GM23338 (cell line): ENCODE data around the gene SH3TC1. TPM values are rescaled to one million over a fixed set of nuclear protein-coding genes. Genes with fewer than 3 reads are reported as not detected.

Experiments used
- ATAC-seq: fragments of 200-7000 bp; cut with Tn5 transposase; 3 replicates; pipeline ENCODE4 v1.9.1; 2020
- DNase-seq: peaks from one replicate; pipeline ENCODE4 v3.0.0-alpha.2; 2015; ENCODE audit warnings: low spot score
- H2AFZ ChIP-seq: fragments of 200-600 bp; sonication (generic); 2 replicates; pipeline ENCODE4 v1.8.0; 2016; ENCODE audit warnings: antibody characterized with exemption, mild to moderate bottlenecking, moderate library complexity
- H3F3A ChIP-seq: fragments of 200-600 bp; sonication (generic); replicated peaks from 2 replicates; pipeline ENCODE4 v1.8.0; 2017; ENCODE audit warnings: antibody characterized with exemption, mixed run types, low read depth
- H3K27ac ChIP-seq: fragments of 200-600 bp; sonication (generic); 2 replicates; pipeline ENCODE4 v1.6.1; 2016; ENCODE audit warnings: low read depth
- H3K27me3 ChIP-seq: fragments of 200-600 bp; sonication (generic); 2 replicates; pipeline ENCODE4 v1.8.0; 2016; ENCODE audit warnings: mild to moderate bottlenecking, mixed run types, moderate library complexity; ENCODE audit not compliant: insufficient read depth
- H3K36me3 ChIP-seq: fragments of 200-600 bp; sonication (generic); 2 replicates; pipeline ENCODE4 v1.8.0; 2016; ENCODE audit warnings: mild to moderate bottlenecking; ENCODE audit not compliant: insufficient read depth
- H3K4me1 ChIP-seq: fragments of 200-600 bp; sonication (generic); 2 replicates; pipeline ENCODE4 v1.8.0; 2016; ENCODE audit warnings: mild to moderate bottlenecking, moderate library complexity; ENCODE audit not compliant: insufficient read depth
- H3K4me2 ChIP-seq: fragments of 200-600 bp; sonication (generic); 2 replicates; pipeline ENCODE4 v1.7.1; 2017; ENCODE audit warnings: mixed run types
- H3K4me3 ChIP-seq: fragments of 200-600 bp; sonication (generic); 2 replicates; pipeline ENCODE4 v1.6.1; 2016; ENCODE audit warnings: mixed run types
- H3K79me2 ChIP-seq: fragments of 200-600 bp; sonication (generic); replicated peaks from 2 replicates; pipeline ENCODE4 v1.8.0; 2017; ENCODE audit warnings: mild to moderate bottlenecking; ENCODE audit not compliant: insufficient read depth
- H3K9me2 ChIP-seq: fragments of 200-600 bp; sonication (generic); 2 replicates; pipeline ENCODE4 v1.8.0; 2017; ENCODE audit not compliant: insufficient read depth
- H4K20me1 ChIP-seq: fragments of 200-600 bp; sonication (generic); replicated peaks from 2 replicates; pipeline ENCODE4 v1.8.0; 2017; ENCODE audit warnings: mild to moderate bottlenecking; ENCODE audit not compliant: insufficient read depth
- H3K27ac Mint-ChIP-seq: 2 replicates; pipeline ENCODE4 v1.8.0; 2020; ENCODE audit warnings: inconsistent platforms, mild to moderate bottlenecking, moderate library complexity, mixed read lengths
- H3K27me3 Mint-ChIP-seq: 3 replicates; pipeline ENCODE4 v1.8.0; 2022; ENCODE audit warnings: low read depth, mild to moderate bottlenecking, moderate library complexity, mixed read lengths, inconsistent platforms; ENCODE audit not compliant: insufficient read depth, poor library complexity
- H3K36me3 Mint-ChIP-seq: 3 replicates; pipeline ENCODE4 v1.8.0; 2021; ENCODE audit warnings: low read depth, mild to moderate bottlenecking, inconsistent platforms, moderate library complexity, mixed read lengths
- H3K4me1 Mint-ChIP-seq: 3 replicates; pipeline ENCODE4 v1.8.0; 2020; ENCODE audit warnings: mild to moderate bottlenecking, inconsistent platforms, mixed read lengths
- H3K4me3 Mint-ChIP-seq: 3 replicates; pipeline ENCODE4 v1.8.0; 2021; ENCODE audit warnings: moderate library complexity, mild to moderate bottlenecking, inconsistent platforms, mixed read lengths
- H3K9me3 Mint-ChIP-seq: 3 replicates; pipeline ENCODE4 v1.8.0; 2020; ENCODE audit warnings: moderate library complexity, mild to moderate bottlenecking, inconsistent platforms, mixed read lengths
- CREB1 ChIP-seq: fragments of 250-450 bp; sonication (Bioruptor Pico); IDR thresholded peaks from 2 replicates; pipeline ENCODE4 v1.5.0; 2020; ENCODE audit warnings: low read depth, mild to moderate bottlenecking, moderate library complexity
- EZH2phosphoT487 ChIP-seq: fragments of 200-600 bp; sonication (generic); IDR thresholded peaks from one replicate; pipeline ENCODE4 v1.8.1; 2018; ENCODE audit warnings: antibody characterized with exemption; ENCODE audit not compliant: unreplicated experiment
- JUNB ChIP-seq: IDR thresholded peaks from one replicate; pipeline ENCODE4 v1.6.1; 2016; ENCODE audit warnings: antibody characterized with exemption; ENCODE audit not compliant: unreplicated experiment
- NANOG ChIP-seq: IDR thresholded peaks from 2 replicates; pipeline ENCODE4 v1.6.1; 2016; ENCODE audit warnings: antibody characterized with exemption, borderline replicate concordance
- REST ChIP-seq: IDR thresholded peaks from one replicate; pipeline ENCODE4 v1.6.1; 2018; ENCODE audit warnings: antibody characterized with exemption; ENCODE audit not compliant: unreplicated experiment
- STAT1 ChIP-seq: IDR thresholded peaks from one replicate; pipeline ENCODE4 v1.6.1; 2016; ENCODE audit warnings: antibody characterized with exemption; ENCODE audit not compliant: unreplicated experiment
- ZNF114 ChIP-seq: fragments of 250-450 bp; sonication (Bioruptor Pico); IDR thresholded peaks from 2 replicates; pipeline ENCODE4 v1.5.0; 2020; ENCODE audit warnings: mild to moderate bottlenecking, moderate library complexity
- polyA plus RNA-seq: library from polyadenylated mRNA; unstranded; fragments of >200 nt; fragmentation: Nextera tagmentation; extraction: Ambion mirVana; gene quantifications from 2 replicates; pipeline ENCODE4 v1.2.1, GENCODE V29; 2016
- total RNA-seq: library from RNA; depleted of rRNA; stranded (reverse); fragments of >200 nt; shearing (Covaris generic); gene quantifications from 2 replicates; pipeline ENCODE4 v1.2.3, GENCODE V29; 2014
- TF ChIP-seq, protein P1 (sequence below): IDR thresholded peaks from 2 replicates; pipeline ENCODE4 v1.6.1; 2016; ENCODE audit warnings: antibody characterized with exemption
- TF ChIP-seq, protein P2 (sequence below): fragments of 250-450 bp; sonication (Bioruptor Pico); IDR thresholded peaks from 2 replicates; pipeline ENCODE4 v1.5.0; 2020; ENCODE audit warnings: mild to moderate bottlenecking, moderate library complexity
- TF ChIP-seq, protein P3 (sequence below), 2 experiments: fragments of 200-600 bp in 1 of 2; sonication (generic) in 1 of 2; conservative IDR thresholded peaks; 2 replicates each; pipeline versions ENCODE4 v1.5.1 to v1.6.1; 2016 to 2017; ENCODE audit warnings: antibody characterized with exemption in 2 of 2, low read depth in 2 of 2, mild to moderate bottlenecking in 2 of 2, moderate library complexity in 1 of 2

The SH3TC1 gene
- total and polyA plus RNA-seq, 2 experiments from 2014 or later = 0.07 TPM; not detected in 1

GRCh38 chr4:8195431-8195830 lies 3.7 kb upstream of the SH3TC1 start:
- DNase-seq = no peak
- Histone ChIP-seq H3K4me1 (no peaks in the 10 kb centered on the region), H3K36me3 (no peaks in the 10 kb centered on the region), H4K20me1 (no peaks in the 10 kb centered on the region), H3K4me2 (no peak overlapping the region), H3F3A (no peaks in the 10 kb centered on the region), H3K4me3 (no peak overlapping the region), H3K27ac (no peak overlapping the region), H3K27me3 (no peaks in the 10 kb centered on the region), H3K79me2 (no peaks in the 10 kb centered on the region), H3K9me2 (no peaks in the 10 kb centered on the region), H2AFZ (no peak overlapping the region)
- TF ChIP-seq JUNB (no peak), EZH2phosphoT487 (no peak), CREB1 (CRISPR knock-in tag) (no peak), ZNF114 (CRISPR knock-in tag) (no peak), STAT1 (no peak), NANOG (no peak), REST (no peak)
- TF ChIP-seq, protein P1, sequence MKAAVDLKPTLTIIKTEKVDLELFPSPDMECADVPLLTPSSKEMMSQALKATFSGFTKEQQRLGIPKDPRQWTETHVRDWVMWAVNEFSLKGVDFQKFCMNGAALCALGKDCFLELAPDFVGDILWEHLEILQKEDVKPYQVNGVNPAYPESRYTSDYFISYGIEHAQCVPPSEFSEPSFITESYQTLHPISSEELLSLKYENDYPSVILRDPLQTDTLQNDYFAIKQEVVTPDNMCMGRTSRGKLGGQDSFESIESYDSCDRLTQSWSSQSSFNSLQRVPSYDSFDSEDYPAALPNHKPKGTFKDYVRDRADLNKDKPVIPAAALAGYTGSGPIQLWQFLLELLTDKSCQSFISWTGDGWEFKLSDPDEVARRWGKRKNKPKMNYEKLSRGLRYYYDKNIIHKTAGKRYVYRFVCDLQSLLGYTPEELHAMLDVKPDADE = no peak
- TF ChIP-seq, protein P2, sequence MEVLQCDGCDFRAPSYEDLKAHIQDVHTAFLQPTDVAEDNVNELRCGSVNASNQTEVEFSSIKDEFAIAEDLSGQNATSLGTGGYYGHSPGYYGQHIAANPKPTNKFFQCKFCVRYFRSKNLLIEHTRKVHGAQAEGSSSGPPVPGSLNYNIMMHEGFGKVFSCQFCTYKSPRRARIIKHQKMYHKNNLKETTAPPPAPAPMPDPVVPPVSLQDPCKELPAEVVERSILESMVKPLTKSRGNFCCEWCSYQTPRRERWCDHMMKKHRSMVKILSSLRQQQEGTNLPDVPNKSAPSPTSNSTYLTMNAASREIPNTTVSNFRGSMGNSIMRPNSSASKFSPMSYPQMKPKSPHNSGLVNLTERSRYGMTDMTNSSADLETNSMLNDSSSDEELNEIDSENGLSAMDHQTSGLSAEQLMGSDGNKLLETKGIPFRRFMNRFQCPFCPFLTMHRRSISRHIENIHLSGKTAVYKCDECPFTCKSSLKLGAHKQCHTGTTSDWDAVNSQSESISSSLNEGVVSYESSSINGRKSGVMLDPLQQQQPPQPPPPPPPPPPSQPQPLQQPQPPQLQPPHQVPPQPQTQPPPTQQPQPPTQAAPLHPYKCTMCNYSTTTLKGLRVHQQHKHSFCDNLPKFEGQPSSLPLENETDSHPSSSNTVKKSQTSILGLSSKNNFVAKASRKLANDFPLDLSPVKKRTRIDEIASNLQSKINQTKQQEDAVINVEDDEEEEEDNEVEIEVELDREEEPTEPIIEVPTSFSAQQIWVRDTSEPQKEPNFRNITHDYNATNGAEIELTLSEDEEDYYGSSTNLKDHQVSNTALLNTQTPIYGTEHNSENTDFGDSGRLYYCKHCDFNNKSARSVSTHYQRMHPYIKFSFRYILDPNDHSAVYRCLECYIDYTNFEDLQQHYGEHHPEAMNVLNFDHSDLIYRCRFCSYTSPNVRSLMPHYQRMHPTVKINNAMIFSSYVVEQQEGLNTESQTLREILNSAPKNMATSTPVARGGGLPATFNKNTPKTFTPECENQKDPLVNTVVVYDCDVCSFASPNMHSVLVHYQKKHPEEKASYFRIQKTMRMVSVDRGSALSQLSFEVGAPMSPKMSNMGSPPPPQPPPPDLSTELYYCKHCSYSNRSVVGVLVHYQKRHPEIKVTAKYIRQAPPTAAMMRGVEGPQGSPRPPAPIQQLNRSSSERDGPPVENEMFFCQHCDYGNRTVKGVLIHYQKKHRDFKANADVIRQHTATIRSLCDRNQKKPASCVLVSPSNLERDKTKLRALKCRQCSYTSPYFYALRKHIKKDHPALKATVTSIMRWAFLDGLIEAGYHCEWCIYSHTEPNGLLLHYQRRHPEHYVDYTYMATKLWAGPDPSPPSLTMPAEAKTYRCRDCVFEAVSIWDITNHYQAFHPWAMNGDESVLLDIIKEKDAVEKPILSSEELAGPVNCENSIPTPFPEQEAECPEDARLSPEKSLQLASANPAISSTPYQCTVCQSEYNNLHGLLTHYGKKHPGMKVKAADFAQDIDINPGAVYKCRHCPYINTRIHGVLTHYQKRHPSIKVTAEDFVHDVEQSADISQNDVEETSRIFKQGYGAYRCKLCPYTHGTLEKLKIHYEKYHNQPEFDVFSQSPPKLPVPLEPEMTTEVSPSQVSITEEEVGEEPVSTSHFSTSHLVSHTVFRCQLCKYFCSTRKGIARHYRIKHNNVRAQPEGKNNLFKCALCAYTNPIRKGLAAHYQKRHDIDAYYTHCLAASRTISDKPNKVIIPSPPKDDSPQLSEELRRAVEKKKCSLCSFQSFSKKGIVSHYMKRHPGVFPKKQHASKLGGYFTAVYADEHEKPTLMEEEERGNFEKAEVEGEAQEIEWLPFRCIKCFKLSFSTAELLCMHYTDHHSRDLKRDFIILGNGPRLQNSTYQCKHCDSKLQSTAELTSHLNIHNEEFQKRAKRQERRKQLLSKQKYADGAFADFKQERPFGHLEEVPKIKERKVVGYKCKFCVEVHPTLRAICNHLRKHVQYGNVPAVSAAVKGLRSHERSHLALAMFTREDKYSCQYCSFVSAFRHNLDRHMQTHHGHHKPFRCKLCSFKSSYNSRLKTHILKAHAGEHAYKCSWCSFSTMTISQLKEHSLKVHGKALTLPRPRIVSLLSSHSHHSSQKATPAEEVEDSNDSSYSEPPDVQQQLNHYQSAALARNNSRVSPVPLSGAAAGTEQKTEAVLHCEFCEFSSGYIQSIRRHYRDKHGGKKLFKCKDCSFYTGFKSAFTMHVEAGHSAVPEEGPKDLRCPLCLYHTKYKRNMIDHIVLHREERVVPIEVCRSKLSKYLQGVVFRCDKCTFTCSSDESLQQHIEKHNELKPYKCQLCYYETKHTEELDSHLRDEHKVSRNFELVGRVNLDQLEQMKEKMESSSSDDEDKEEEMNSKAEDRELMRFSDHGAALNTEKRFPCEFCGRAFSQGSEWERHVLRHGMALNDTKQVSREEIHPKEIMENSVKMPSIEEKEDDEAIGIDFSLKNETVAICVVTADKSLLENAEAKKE = no peak
- TF ChIP-seq, protein P3, sequence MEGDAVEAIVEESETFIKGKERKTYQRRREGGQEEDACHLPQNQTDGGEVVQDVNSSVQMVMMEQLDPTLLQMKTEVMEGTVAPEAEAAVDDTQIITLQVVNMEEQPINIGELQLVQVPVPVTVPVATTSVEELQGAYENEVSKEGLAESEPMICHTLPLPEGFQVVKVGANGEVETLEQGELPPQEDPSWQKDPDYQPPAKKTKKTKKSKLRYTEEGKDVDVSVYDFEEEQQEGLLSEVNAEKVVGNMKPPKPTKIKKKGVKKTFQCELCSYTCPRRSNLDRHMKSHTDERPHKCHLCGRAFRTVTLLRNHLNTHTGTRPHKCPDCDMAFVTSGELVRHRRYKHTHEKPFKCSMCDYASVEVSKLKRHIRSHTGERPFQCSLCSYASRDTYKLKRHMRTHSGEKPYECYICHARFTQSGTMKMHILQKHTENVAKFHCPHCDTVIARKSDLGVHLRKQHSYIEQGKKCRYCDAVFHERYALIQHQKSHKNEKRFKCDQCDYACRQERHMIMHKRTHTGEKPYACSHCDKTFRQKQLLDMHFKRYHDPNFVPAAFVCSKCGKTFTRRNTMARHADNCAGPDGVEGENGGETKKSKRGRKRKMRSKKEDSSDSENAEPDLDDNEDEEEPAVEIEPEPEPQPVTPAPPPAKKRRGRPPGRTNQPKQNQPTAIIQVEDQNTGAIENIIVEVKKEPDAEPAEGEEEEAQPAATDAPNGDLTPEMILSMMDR (conservative IDR thresholded peaks at IDR 0.05; ENCODE audit: low read depth in 2 of 2) = no peak
- Mint-ChIP-seq H3K4me1 (peaks cover 13% of the 10 kb centered on the region), H3K36me3 (no peaks in the 10 kb centered on the region), H3K27me3 (peaks cover 3% of the 10 kb centered on the region), H3K4me3 (no peak overlapping the region), H3K9me3 (no peaks in the 10 kb centered on the region), H3K27ac (no peak overlapping the region)
- ATAC-seq = no peak
